Nephron (organoid): Measurements from ENCODE around the gene ATP1A2.

Experiments used
- H3K27ac Mint-ChIP-seq, 3 experiments: 2 replicates each; pipeline ENCODE4 v1.8.0; 2020; ENCODE audit warnings: mixed read lengths in 3 of 3, mild to moderate bottlenecking in 2 of 3, moderate library complexity in 1 of 3
- H3K27me3 Mint-ChIP-seq: 2 replicates; pipeline ENCODE4 v1.8.0; 2021; ENCODE audit warnings: low read depth, mild to moderate bottlenecking, moderate library complexity, mixed read lengths
- H3K36me3 Mint-ChIP-seq: 2 replicates; pipeline ENCODE4 v1.8.0; 2020; ENCODE audit warnings: low read depth, mixed read lengths
- H3K4me1 Mint-ChIP-seq: 2 replicates; pipeline ENCODE4 v1.8.0; 2020; ENCODE audit warnings: mixed read lengths
- H3K4me3 Mint-ChIP-seq, 3 experiments: 2 replicates each; pipeline ENCODE4 v1.8.0; 2020; ENCODE audit warnings: mild to moderate bottlenecking in 3 of 3, mixed read lengths in 3 of 3, moderate library complexity in 2 of 3
- H3K9me3 Mint-ChIP-seq: 2 replicates; pipeline ENCODE4 v1.8.0; 2020; ENCODE audit warnings: mixed read lengths
- CTCF ChIP-seq, 3 experiments: fragments of 200-600 bp; sonication (generic); IDR thresholded peaks; one replicate each; pipeline ENCODE4 v1.5.0; 2021; ENCODE audit warnings: antibody characterized with exemption in 3 of 3; ENCODE audit not compliant: unreplicated experiment in 3 of 3

The ATP1A2 gene

GRCh38 chr1:160101717-160102522 lies 13.6 kb upstream of the ATP1A2 start:
- Mint-ChIP-seq H3K36me3 (no peaks in the 10 kb centered on the region), H3K27ac (peak overlapping the region; percentile 76 to 94 (median 86)), H3K4me3 (peak overlapping the region in 2 of 3 experiments; percentile 28 to 43), H3K9me3 (no peaks in the 10 kb centered on the region), H3K27me3 (peaks cover 7% of the 10 kb centered on the region), H3K4me1 (peaks cover 61% of the 10 kb centered on the region)
- no peak for TF ChIP-seq CTCF (IDR thresholded peaks at IDR 0.05; ENCODE audit: unreplicated experiment in 3 of 3)

- H3K27ac Mint-ChIP-seq = peak overlapping the region; percentile 77 to 89 (median 86)
- H3K4me3 Mint-ChIP-seq = peak overlapping the region in 1 of 3 experiments; percentile 2
- no peaks in the 10 kb centered on the region for H3K9me3 Mint-ChIP-seq
- no peak for TF ChIP-seq CTCF (IDR thresholded peaks at IDR 0.05; ENCODE audit: unreplicated experiment in 3 of 3)
- H3K4me1 Mint-ChIP-seq = peaks cover 58% of the 10 kb centered on the region
- peaks cover 8% of the 10 kb centered on the region for H3K27me3 Mint-ChIP-seq
- H3K36me3 Mint-ChIP-seq = no peaks in the 10 kb centered on the region
These were observed 11.7 kb upstream of the ATP1A2 start for GRCh38 chr1:160103658-160104408.

- peaks cover 8% of the 10 kb centered on the region for H3K27me3 Mint-ChIP-seq
- H3K36me3 Mint-ChIP-seq = no peaks in the 10 kb centered on the region
- H3K4me1 Mint-ChIP-seq = peaks cover 61% of the 10 kb centered on the region
- no peak overlapping the region for H3K4me3 Mint-ChIP-seq
- no peak for TF ChIP-seq CTCF (IDR thresholded peaks at IDR 0.05; ENCODE audit: unreplicated experiment in 3 of 3)
- H3K9me3 Mint-ChIP-seq = no peaks in the 10 kb centered on the region
- H3K27ac Mint-ChIP-seq = peak overlapping the region; percentile 77 to 89 (median 86)
These were observed 11.1 kb upstream of the ATP1A2 start for GRCh38 chr1:160104486-160104885.

GRCh38 chr1:160105155-160105554 lies 10.4 kb upstream of the ATP1A2 start:
- Mint-ChIP-seq H3K27me3 (peaks cover 8% of the 10 kb centered on the region), H3K4me3 (no peak overlapping the region), H3K36me3 (no peaks in the 10 kb centered on the region), H3K9me3 (no peaks in the 10 kb centered on the region), H3K27ac (peak overlapping the region in 1 of 3 experiments; percentile 86), H3K4me1 (peaks cover 65% of the 10 kb centered on the region)
- TF ChIP-seq CTCF (IDR thresholded peaks at IDR 0.05; ENCODE audit: unreplicated experiment in 3 of 3) = no peak

- Mint-ChIP-seq H3K36me3 (no peaks in the 10 kb centered on the region), H3K27me3 (peaks cover 8% of the 10 kb centered on the region), H3K27ac (no peak overlapping the region), H3K4me3 (no peak overlapping the region), H3K4me1 (peaks cover 58% of the 10 kb centered on the region), H3K9me3 (no peaks in the 10 kb centered on the region)
- no peak for TF ChIP-seq CTCF (IDR thresholded peaks at IDR 0.05; ENCODE audit: unreplicated experiment in 3 of 3)
These were observed 8.0 kb upstream of the ATP1A2 start for GRCh38 chr1:160107512-160107911.
